ENCODE measurements around the gene EXD1. TPM values are rescaled to one million over a fixed set of nuclear protein-coding genes. Genes with fewer than 3 reads are reported as not detected.

The EXD1 gene
- total and polyA plus RNA-seq, 9 of the 15 experiments (the other 6 are each of a cell fraction or from before 2014, with no cell fraction given), result not detected

DNA sequence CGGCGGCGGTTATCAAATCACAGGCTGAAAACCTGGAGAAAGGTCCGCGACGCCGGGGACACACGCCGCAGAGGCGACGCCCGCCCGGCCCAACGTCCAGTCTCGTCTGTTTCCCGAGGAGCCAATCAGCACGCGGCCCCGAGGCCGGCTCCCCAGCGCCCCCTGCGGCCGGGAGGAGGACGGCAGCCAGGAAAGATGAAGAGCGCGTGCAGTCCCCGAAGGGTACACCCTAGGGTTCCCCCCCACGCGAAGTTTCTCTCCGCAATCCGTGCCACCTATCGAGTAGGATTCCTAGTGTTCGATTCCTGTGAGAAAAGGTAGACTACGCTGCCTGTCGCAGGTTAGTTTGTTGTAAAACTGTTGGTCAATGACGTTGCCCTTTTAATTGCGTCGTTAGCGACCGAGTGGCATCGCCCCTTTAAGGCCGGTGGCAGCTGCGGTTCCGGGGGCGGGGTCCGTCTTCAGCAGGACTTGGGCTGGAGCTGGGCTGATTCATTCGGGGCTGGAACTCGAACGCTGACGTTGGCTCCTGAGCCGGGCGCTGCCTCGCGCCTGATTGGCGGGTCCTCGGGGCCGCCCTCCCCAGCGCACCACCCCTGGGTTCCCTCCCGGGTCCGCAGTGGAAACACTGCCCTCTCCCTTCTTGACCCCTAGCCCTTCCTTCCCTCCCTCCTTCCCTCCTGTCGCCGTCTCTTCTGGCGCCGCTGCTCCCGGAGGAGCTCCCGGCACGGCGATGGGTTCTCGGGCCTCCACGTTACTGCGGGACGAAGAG lies at the start of gene EXD1, which contains the start of gene CHP1 (continued):
- TF ChIP-seq, protein P1, sequence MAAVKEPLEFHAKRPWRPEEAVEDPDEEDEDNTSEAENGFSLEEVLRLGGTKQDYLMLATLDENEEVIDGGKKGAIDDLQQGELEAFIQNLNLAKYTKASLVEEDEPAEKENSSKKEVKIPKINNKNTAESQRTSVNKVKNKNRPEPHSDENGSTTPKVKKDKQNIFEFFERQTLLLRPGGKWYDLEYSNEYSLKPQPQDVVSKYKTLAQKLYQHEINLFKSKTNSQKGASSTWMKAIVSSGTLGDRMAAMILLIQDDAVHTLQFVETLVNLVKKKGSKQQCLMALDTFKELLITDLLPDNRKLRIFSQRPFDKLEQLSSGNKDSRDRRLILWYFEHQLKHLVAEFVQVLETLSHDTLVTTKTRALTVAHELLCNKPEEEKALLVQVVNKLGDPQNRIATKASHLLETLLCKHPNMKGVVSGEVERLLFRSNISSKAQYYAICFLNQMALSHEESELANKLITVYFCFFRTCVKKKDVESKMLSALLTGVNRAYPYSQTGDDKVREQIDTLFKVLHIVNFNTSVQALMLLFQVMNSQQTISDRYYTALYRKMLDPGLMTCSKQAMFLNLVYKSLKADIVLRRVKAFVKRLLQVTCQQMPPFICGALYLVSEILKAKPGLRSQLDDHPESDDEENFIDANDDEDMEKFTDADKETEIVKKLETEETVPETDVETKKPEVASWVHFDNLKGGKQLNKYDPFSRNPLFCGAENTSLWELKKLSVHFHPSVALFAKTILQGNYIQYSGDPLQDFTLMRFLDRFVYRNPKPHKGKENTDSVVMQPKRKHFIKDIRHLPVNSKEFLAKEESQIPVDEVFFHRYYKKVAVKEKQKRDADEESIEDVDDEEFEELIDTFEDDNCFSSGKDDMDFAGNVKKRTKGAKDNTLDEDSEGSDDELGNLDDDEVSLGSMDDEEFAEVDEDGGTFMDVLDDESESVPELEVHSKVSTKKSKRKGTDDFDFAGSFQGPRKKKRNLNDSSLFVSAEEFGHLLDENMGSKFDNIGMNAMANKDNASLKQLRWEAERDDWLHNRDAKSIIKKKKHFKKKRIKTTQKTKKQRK (IDR thresholded peaks at IDR 0.05; ENCODE audit: borderline replicate concordance, low read depth, low read length), result no peak
- TF ChIP-seq, protein P2, sequence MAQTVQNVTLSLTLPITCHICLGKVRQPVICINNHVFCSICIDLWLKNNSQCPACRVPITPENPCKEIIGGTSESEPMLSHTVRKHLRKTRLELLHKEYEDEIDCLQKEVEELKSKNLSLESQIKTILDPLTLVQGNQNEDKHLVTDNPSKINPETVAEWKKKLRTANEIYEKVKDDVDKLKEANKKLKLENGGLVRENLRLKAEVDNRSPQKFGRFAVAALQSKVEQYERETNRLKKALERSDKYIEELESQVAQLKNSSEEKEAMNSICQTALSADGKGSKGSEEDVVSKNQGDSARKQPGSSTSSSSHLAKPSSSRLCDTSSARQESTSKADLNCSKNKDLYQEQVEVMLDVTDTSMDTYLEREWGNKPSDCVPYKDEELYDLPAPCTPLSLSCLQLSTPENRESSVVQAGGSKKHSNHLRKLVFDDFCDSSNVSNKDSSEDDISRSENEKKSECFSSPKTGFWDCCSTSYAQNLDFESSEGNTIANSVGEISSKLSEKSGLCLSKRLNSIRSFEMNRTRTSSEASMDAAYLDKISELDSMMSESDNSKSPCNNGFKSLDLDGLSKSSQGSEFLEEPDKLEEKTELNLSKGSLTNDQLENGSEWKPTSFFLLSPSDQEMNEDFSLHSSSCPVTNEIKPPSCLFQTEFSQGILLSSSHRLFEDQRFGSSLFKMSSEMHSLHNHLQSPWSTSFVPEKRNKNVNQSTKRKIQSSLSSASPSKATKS (CRISPR knock-in tag; IDR thresholded peaks at IDR 0.05), result no peak
- TF ChIP-seq, protein P3, sequence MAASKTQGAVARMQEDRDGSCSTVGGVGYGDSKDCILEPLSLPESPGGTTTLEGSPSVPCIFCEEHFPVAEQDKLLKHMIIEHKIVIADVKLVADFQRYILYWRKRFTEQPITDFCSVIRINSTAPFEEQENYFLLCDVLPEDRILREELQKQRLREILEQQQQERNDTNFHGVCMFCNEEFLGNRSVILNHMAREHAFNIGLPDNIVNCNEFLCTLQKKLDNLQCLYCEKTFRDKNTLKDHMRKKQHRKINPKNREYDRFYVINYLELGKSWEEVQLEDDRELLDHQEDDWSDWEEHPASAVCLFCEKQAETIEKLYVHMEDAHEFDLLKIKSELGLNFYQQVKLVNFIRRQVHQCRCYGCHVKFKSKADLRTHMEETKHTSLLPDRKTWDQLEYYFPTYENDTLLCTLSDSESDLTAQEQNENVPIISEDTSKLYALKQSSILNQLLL (CRISPR knock-in tag; IDR thresholded peaks at IDR 0.05; ENCODE audit: borderline replicate concordance), result no peak
- TF ChIP-seq GABPA (tag; conservative IDR thresholded peaks at IDR 0.05; ENCODE audit: low read depth) (peak; percentile 65), ZNF408 (CRISPR knock-in tag; IDR thresholded peaks at IDR 0.05; ENCODE audit: low read depth) (no peak), MAFG (tag; conservative IDR thresholded peaks at IDR 0.05) (peak; percentile 58), RCOR1 (IDR thresholded peaks at IDR 0.05; ENCODE audit: borderline replicate concordance in 1 of 2, low read depth in 2 of 2, low read length in 2 of 2) (peak in 1 of 2 experiments; percentile 45; a peak in 1 of 4 replicates), SMARCB1 (IDR thresholded peaks at IDR 0.05; ENCODE audit: insufficient read length, low read depth) (no peak), MTA2 (IDR thresholded peaks at IDR 0.05; ENCODE audit: low read depth) (no peak), RFX5 (IDR thresholded peaks at IDR 0.05; ENCODE audit: low read depth, low read length) (no peak), ZC3H4 (CRISPR knock-in tag; IDR thresholded peaks at IDR 0.05; ENCODE audit: borderline replicate concordance) (no peak), MIER1 (IDR thresholded peaks at IDR 0.05; ENCODE audit: low read depth) (peak; percentile 48; the same call in 1 of the 2 replicates), ZNF316 (IDR thresholded peaks at IDR 0.05) (peak; percentile 60; the same call in 1 of the 2 replicates), ZNF311 (CRISPR knock-in tag; IDR thresholded peaks at IDR 0.05) (no peak), ZNF384 (IDR thresholded peaks at IDR 0.05; ENCODE audit: low read depth, low read length) (no peak), HLTF (IDR thresholded peaks at IDR 0.05) (0 out of 2 replicates have a peak, but pooled peaks have one; percentile 48)
- TF ChIP-seq, protein P4, sequence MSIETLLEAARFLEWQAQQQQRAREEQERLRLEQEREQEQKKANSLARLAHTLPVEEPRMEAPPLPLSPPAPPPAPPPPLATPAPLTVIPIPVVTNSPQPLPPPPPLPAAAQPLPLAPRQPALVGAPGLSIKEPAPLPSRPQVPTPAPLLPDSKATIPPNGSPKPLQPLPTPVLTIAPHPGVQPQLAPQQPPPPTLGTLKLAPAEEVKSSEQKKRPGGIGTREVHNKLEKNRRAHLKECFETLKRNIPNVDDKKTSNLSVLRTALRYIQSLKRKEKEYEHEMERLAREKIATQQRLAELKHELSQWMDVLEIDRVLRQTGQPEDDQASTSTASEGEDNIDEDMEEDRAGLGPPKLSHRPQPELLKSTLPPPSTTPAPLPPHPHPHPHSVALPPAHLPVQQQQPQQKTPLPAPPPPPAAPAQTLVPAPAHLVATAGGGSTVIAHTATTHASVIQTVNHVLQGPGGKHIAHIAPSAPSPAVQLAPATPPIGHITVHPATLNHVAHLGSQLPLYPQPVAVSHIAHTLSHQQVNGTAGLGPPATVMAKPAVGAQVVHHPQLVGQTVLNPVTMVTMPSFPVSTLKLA (conservative IDR thresholded peaks at IDR 0.05), result peak; percentile 90 to 94

Data from K562 (cell line).